Stimulated activated CD8-positive, alpha-beta memory T cell treated with anti-CD3 and anti-CD28 coated beads, Interleukin-12 subunit alpha, Interleukin-12 subunit beta, amount 100 ng/mL, for 4 hours (primary cell): Measurements from ENCODE around the gene PRR16.
"Not testable (repeated sequence)": the region's sequence is repeated elsewhere in the genome, so short reads cannot be mapped to it uniquely, and the experiment has no call there.

ENCODE experiments used
- DNase-seq: peaks from one replicate; pipeline ENCODE4 v3.0.0-alpha.2; 2020; ENCODE audit warnings: low read depth

Gene PRR16

DNA sequence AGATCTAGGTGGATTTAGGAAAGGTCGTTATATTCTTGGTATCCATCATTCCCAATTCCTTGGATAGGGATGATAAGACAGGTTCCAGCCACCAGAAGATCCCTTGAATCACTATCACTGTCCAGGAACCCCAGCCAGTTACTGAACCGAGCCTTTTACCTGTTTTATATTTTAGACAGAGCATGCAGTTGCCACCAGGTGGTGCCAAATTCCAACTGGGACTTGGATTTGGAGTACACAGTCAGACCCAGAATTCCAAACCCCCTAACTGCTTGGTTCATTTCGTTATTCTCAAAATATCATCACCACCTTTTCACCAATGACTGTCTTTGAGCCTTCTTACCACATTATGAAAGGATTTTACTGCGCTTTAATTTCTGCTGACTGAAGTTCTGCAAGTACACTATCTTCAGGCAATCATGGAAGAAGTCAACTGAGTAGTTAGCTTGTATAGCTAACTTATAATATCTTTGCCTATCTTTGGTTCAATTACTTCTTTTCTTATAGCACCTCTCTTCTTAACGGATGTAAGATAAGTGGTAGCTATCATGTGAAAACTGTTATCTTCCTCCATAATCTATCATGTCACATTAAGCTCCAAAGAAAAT, 191.8 kb downstream of the PRR16 start:
- no peak for DNase-seq

DNA sequence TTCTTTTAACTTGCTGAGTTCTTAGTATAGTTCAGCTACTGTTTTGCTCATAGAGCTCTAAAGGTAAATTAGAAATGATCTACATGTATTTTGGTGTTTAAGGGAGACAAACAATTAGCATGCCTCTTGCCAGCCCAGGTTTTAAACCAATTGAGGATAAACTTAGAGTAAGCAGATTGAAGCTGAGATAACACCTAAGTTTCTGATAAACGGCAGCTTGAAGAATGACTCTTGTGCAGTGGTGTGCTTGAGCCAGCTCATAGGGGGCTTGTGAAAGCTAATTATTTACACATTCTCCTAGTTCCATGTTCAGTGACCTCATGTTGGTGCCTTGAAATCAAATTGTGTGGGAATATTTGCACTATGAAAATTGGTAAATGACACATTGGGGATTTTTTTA, 193.0 kb downstream of the PRR16 start:
- no peak for DNase-seq

- no peak for DNase-seq
Observed at GRCh38 chr5:120677481-120677880, 213.4 kb downstream of the PRR16 start.

- DNase-seq = no peak
Observed at GRCh38 chr5:120678279-120678678, 214.2 kb downstream of the PRR16 start.

DNA sequence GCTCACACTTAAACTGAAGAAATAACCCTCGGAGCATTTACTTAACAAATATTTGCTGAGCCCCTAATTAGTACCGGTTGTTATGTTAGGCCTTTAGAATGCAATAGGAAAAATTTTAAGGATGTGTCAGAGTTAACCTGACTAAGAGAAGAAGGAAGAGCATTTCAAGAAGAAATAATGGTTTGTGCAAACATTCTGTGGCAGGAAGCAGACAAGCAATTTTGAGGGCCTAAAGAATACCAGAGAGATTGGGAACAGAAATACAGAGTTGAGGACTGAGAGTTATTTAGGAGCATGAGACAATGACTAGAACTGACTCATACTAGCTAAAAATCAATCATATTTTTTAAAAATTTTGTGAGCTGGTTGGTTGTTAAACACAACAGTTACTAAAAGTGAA, 218.8 kb downstream of the PRR16 start:
- no peak for DNase-seq

DNA sequence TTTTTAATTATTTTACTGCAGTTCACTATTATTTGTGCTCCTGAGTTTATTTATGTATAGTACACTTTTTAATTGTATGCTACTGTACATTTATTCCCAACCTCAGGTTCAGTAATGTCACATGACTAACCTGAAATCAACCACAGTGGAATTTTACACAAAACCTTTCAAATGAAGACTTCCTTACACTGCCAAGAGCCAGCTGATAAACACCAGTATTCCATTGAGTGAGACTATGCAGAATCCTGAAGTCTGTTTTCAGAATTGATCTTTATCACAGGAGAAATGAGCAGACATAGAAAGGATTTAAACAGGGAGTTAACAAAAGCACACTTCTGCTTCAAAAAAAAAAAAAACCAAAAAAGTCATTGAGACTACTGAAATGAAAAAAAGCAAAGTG, 219.5 kb downstream of the PRR16 start:
- DNase-seq = no peak

GRCh38 chr5:120684213-120684612, 220.1 kb downstream of the PRR16 start:
- DNase-seq = no peak

DNA sequence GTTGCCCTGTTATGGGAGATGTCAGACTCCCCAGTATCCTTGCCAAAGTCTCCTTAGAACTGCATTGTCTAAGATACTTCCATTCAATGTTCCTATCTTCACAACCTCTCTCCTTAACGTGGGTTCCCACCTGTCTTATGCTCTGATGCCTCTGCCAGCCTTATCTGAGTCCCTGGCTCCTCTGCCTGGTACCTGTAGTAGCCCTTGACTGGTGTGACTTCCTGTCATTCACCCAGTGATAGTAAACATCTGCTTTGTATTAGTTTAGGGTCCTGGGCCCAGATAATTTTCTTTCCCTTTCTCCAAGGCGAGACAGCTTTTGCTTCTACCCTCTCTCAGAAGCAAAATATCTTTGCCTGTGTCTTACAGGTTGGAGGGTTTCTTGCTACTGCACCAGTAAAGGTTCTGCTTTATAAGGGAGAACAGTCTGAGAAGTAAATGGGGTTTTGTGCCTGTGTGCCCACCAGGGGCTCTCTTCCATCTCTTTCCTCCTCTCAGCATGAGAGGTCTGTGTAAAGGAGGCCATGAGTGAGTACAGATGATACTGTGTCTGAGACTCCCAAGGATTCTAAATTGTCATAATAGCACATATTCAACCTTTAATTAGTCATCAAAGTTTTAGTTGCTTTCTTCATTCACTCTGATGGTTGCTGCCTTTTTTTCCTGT, 220.8 kb downstream of the PRR16 start:
- no peak for DNase-seq

DNA sequence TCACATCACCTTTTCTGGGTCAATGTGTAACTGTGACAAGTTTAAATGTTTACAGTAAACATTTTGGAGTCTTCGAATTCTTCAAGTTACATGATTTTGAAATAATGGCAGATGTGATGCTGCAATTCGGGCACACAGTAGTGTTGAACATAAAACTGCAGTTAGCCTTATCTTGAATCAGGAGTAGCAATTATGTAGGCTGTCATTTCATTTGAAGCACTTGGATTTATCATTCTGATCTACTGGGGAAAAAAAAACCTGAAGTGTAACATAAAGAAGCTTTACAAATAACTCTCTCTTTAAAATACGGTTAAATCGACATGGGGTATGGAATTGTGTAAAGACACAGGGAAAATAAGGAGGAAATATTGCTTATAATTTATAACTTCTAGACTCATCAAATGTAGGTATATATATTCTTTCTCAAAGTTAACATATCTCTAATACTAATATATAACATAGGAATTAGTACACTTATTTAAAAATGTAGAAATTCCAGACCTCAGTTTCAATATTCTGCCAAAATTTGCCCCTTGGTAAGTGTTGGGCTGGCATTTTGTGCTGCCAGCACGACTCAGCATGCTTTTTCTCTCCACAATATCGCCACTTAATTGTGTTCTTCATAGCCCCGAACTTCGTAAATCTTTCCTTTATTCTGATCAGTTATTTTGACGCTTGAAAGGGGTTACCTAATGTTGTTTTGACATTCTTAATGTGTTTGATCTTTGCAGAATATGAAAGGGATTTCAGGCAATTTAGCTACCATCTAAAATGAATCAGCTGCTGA, 226.7 kb downstream of the PRR16 start:
- DNase-seq = no peak

- DNase-seq = no peak
Observed at GRCh38 chr5:120692325-120692724, 228.2 kb downstream of the PRR16 start.

DNA sequence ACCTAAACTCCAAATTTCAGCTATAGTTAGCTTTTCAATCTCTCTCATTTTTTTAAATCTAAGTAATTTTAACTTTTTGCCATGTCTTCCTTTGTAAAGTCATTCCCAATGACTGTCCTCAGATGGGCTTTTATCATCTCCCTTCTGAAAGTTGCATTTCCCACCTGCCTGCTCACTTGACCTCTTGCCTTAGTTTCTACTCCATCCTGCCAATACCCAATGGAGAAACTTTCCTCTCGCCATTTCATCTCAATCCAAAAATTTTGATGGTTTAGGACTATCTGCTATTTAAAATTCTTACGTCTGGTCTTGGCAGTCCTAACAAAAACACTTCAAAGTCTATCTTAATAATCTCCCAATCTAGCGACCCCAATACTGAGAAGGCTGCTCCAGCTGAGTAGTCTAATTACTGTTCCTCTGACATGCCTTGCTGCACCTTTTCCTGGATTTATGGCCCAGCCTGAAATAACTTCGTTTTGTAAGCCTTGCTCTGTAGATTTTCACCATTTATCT, 231.3 kb downstream of the PRR16 start:
- no peak for DNase-seq

- DNase-seq = no peak
Observed at GRCh38 chr5:120697147-120697546, 233.0 kb downstream of the PRR16 start.

- not testable (repeated sequence) for DNase-seq
Observed at GRCh38 chr5:120697670-120698327, 233.7 kb downstream of the PRR16 start.

GRCh38 chr5:120700653-120701052, 236.6 kb downstream of the PRR16 start:
- DNase-seq = not testable (repeated sequence)

- DNase-seq = not testable (repeated sequence)
Observed at GRCh38 chr5:120702817-120703538, 238.9 kb downstream of the PRR16 start.

GRCh38 chr5:120703918-120704587, 240.0 kb downstream of the PRR16 start:
- DNase-seq = no peak

DNA sequence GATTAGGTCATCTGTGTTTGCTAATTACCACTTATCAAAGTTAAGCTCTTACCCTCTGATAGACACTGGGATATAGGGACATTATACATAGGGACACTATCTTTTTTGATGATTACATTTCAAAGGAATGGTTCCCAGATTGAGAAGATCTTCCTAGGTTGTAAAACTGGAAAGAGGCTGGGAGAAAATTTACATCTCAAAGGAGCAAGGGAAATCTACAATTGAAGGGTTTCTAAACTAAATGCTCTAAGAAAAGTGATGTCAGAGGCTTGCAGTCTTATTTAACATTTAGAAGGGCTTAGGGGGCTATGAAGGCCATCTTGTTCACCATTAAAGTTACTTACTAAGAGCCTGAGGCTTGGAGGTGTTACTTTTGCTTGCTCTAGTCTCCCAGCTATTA, 242.8 kb downstream of the PRR16 start:
- no peak for DNase-seq

- no peak for DNase-seq
Observed at GRCh38 chr5:120717381-120717780, 253.3 kb downstream of the PRR16 start.

- no peak for DNase-seq
Observed at GRCh38 chr5:120730214-120730613, 266.1 kb downstream of the PRR16 start.

DNA sequence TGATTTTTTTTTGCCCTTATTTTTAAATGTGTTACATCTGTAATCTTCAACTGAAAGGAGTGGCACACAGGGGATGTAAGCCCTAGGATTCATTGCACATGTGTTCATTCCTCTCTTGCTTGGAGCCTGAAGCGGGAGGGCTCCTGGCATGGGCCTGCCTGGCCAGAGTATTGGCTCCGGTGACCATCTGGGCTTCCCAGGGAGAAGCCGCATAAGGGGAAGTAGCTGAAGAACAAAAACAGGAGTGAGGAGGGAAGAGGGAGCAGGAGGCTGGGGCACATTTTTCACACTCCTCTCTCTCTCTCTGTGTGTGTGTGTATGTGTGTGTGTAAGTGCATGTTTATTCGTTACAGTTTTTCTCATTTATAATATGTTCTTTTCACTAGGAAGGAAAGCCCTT, 269.9 kb downstream of the PRR16 start:
- DNase-seq = no peak

DNA sequence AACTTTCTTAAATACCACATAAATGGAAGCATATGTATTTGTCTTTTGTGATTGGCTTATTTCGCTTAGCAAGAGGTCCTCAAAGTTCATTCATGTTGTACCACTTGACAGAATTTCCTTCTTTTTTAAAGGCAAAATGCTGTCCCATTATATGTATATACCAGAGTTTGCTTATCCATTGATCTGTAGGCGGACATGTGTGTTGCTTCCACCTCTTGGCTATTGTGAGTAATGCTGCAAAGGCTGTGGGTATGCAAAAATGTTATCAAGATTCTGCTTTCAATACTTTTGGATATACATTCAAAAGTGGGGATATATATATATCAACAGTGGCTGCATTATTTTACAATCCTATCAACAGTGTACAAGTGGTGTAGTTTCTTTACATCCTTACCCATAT, 271.0 kb downstream of the PRR16 start:
- no peak for DNase-seq
